Measurements from ENCODE around the gene RIMS4. TPM values are rescaled to one million over a fixed set of nuclear protein-coding genes. Genes with fewer than 3 reads are reported as not detected.

RIMS4 gene
- total RNA-seq, 2 experiments from 2014 or later: not detected

GRCh38 chr20:44703956-44704488, 106.3 kb downstream of the RIMS4 start:
- POLR2A ChIA-PET: no interaction called here
- no peak overlapping the region for H3K4me3 Mint-ChIP-seq
- H3K4me1 Mint-ChIP-seq: no peaks in the 10 kb centered on the region
- no peaks in the 10 kb centered on the region for H3K9me3 Mint-ChIP-seq (ENCODE audit: low read depth)
- CTCF ChIA-PET: interaction anchor here (0.6 kb wide), 1 partner anchor 454 kb away, joined by 3 read pairs; no protein-coding TSS in a partner anchor
- H3K36me3 Mint-ChIP-seq (ENCODE audit: low read depth): no peaks in the 10 kb centered on the region
- H3K27me3 Mint-ChIP-seq: peaks cover 2% of the 10 kb centered on the region
- H3K27ac Mint-ChIP-seq: no peak overlapping the region
- ATAC-seq (no peak), DNase-seq (no peak)
- intact Hi-C loops (cut with DNase I, micrococcal nuclease): no loop called here

- CTCF ChIA-PET: interaction anchor here (0.6 to 0.9 kb wide), 2 partner anchors 19 to 453 kb away, joined by 3 read pairs; no protein-coding TSS in a partner anchor
- no peak for ATAC-seq
- POLR2A ChIA-PET: no interaction called here
Observed at GRCh38 chr20:44703183-44703925, 107.0 kb downstream of the RIMS4 start.

GRCh38 chr20:44702776-44703175, 107.6 kb downstream of the RIMS4 start:
- POLR2A ChIA-PET: no interaction called here
- DNase-seq (no peak), ATAC-seq (no peak)
- H3K27me3 Mint-ChIP-seq: peaks cover 2% of the 10 kb centered on the region
- intact Hi-C loops (cut with DNase I, micrococcal nuclease): no loop called here
- no peak overlapping the region for H3K4me3 Mint-ChIP-seq
- CTCF ChIA-PET: interaction anchor here (0.9 kb wide), 1 partner anchor 19 kb away, joined by 3 read pairs; no protein-coding TSS in a partner anchor
- H3K27ac Mint-ChIP-seq: no peak overlapping the region
- H3K4me1 Mint-ChIP-seq: no peaks in the 10 kb centered on the region
- no peaks in the 10 kb centered on the region for H3K36me3 Mint-ChIP-seq (ENCODE audit: low read depth)
- no peaks in the 10 kb centered on the region for H3K9me3 Mint-ChIP-seq (ENCODE audit: low read depth)

More at GRCh38 chr20:44703183-44703925, 107.0 kb downstream of the RIMS4 start:
- peaks cover 2% of the 10 kb centered on the region for H3K27me3 Mint-ChIP-seq
- no peak overlapping the region for H3K27ac Mint-ChIP-seq
- no peaks in the 10 kb centered on the region for H3K9me3 Mint-ChIP-seq (ENCODE audit: low read depth)
- H3K4me3 Mint-ChIP-seq: no peak overlapping the region
- no peaks in the 10 kb centered on the region for H3K4me1 Mint-ChIP-seq
- H3K36me3 Mint-ChIP-seq (ENCODE audit: low read depth): no peaks in the 10 kb centered on the region
- intact Hi-C loops (cut with DNase I, micrococcal nuclease): no loop called here
- no peak for DNase-seq

- H3K4me3 Mint-ChIP-seq: no peak overlapping the region
- no peaks in the 10 kb centered on the region for H3K4me1 Mint-ChIP-seq
- DNase-seq: no peak
- CTCF ChIA-PET: no interaction called here
- no peak overlapping the region for H3K27ac Mint-ChIP-seq
- H3K36me3 Mint-ChIP-seq (ENCODE audit: low read depth): no peaks in the 10 kb centered on the region
- no peak for ATAC-seq
- H3K9me3 Mint-ChIP-seq (ENCODE audit: low read depth): no peaks in the 10 kb centered on the region
- H3K27me3 Mint-ChIP-seq: peaks cover 2% of the 10 kb centered on the region
- intact Hi-C loops (cut with DNase I, micrococcal nuclease): no loop called here
- POLR2A ChIA-PET: no interaction called here
Observed at GRCh38 chr20:44701858-44702256, 108.5 kb downstream of the RIMS4 start.

Other genes with a start within 250 kb of the RIMS4 start
- 1 to 10 TPM; 4.5 to 4.6 TPM for gene PKIG, start 228.0 kb downstream of the RIMS4 start, total RNA-seq
- gene ADA, start 158.8 kb downstream of the RIMS4 start, total RNA-seq: 10 to 100 TPM; 33.8 to 37.8 TPM
- gene CCN5, start 95.2 kb downstream of the RIMS4 start, total RNA-seq: not detected
- 1 to 10 TPM; 1.1 to 1.4 TPM for gene KCNK15, start 64.7 kb downstream of the RIMS4 start, total RNA-seq
- gene YWHAB, start 75.2 kb upstream of the RIMS4 start, total RNA-seq: 100 to 1,000 TPM; 273 to 326 TPM
- 10 to 100 TPM; 61.7 to 71.3 TPM for gene PABPC1L, start 99.5 kb upstream of the RIMS4 start, total RNA-seq
- 10 to 100 TPM; 56.5 to 61.2 TPM for gene TOMM34, start 149.9 kb upstream of the RIMS4 start, total RNA-seq
- 100 to 1,000 TPM; 156 to 164 TPM for gene STK4, start 156.0 kb upstream of the RIMS4 start, total RNA-seq